Activated T-helper 1 cell treated with anti-CD3 and anti-CD28 coated beads, Interleukin-12 subunit alpha, Interleukin-12 subunit beta, Interleukin-2, Interleukin-4 antibody, amounts not matched to agents 30 ng/mL and 10 ng/mL and 1 ng/mL, durations not matched to agents 14 hours and 24 hours and 36 hours (primary cell): ENCODE data around the gene METTL21A. TPM values are rescaled to one million over a fixed set of nuclear protein-coding genes. Genes with fewer than 3 reads are reported as not detected.

Experiments
- DNase-seq: peaks from one replicate; pipeline ENCODE4 v3.0.0; 2021; ENCODE audit warnings: low spot score
- H3K27ac Mint-ChIP-seq: one replicate; pipeline ENCODE4 v1.8.0; 2021; ENCODE audit warnings: mild to moderate bottlenecking, mixed read lengths
- H3K27me3 Mint-ChIP-seq: one replicate; pipeline ENCODE4 v1.8.0; 2022; ENCODE audit warnings: mild to moderate bottlenecking, moderate library complexity, mixed read lengths; ENCODE audit not compliant: insufficient read depth
- H3K36me3 Mint-ChIP-seq: one replicate; pipeline ENCODE4 v1.8.0; 2021; ENCODE audit warnings: low read depth, mixed read lengths
- H3K4me1 Mint-ChIP-seq: one replicate; pipeline ENCODE4 v1.8.0; 2021; ENCODE audit warnings: low read depth, mixed read lengths
- H3K4me3 Mint-ChIP-seq: one replicate; pipeline ENCODE4 v1.8.0; 2021; ENCODE audit warnings: mild to moderate bottlenecking, moderate library complexity, mixed read lengths
- H3K9me3 Mint-ChIP-seq: one replicate; pipeline ENCODE4 v1.8.0; 2021; ENCODE audit warnings: mixed read lengths
- intact Hi-C: fragments of 100-400 bp; cut with micrococcal nuclease; formaldehyde crosslinking; loops from one replicate; pipeline ENCODE4 v1.15.1; 2024
- total RNA-seq: library from RNA; stranded (reverse); gene quantifications from 2 replicates; pipeline ENCODE4 v1.2.3, GENCODE V29; 2022

Gene METTL21A
- total RNA-seq, 1 donor from 2014 or later, result 33.2 TPM

GRCh38 chr2:207616185-207616584 lies 9.0 kb downstream of the METTL21A start:
- Mint-ChIP-seq H3K27me3 (no peaks in the 10 kb centered on the region), H3K9me3 (no peaks in the 10 kb centered on the region), H3K27ac (no peak overlapping the region), H3K4me1 (peaks cover 21% of the 10 kb centered on the region), H3K36me3 (peaks cover 35% of the 10 kb centered on the region), H3K4me3 (no peak overlapping the region)
- DNase-seq, result no peak
- intact Hi-C loops, result no loop called here

GRCh38 chr2:207614824-207615223 lies 10.4 kb downstream of the METTL21A start:
- Mint-ChIP-seq H3K27me3 (no peaks in the 10 kb centered on the region), H3K4me1 (peaks cover 10% of the 10 kb centered on the region)

GRCh38 chr2:207612714-207613113 lies 12.5 kb downstream of the METTL21A start:
- intact Hi-C loops, result no loop called here
- Mint-ChIP-seq H3K36me3 (peaks cover 34% of the 10 kb centered on the region), H3K9me3 (no peaks in the 10 kb centered on the region), H3K4me3 (no peak overlapping the region), H3K27ac (no peak overlapping the region), H3K4me1 (peaks cover 4% of the 10 kb centered on the region), H3K27me3 (no peaks in the 10 kb centered on the region)
- no peak for DNase-seq

More at GRCh38 chr2:207614824-207615223, 10.4 kb downstream of the METTL21A start:
- DNase-seq, result no peak
- Mint-ChIP-seq H3K4me3 (no peak overlapping the region), H3K9me3 (no peaks in the 10 kb centered on the region), H3K36me3 (peaks cover 31% of the 10 kb centered on the region), H3K27ac (no peak overlapping the region)
- intact Hi-C loops, result no loop called here

- H3K4me3 Mint-ChIP-seq, result no peak overlapping the region
- H3K27me3 Mint-ChIP-seq, result no peaks in the 10 kb centered on the region
- no peaks in the 10 kb centered on the region for H3K9me3 Mint-ChIP-seq
- H3K4me1 Mint-ChIP-seq, result peaks cover 7% of the 10 kb centered on the region
- no peak for DNase-seq
- peaks cover 16% of the 10 kb centered on the region for H3K36me3 Mint-ChIP-seq
- intact Hi-C loops, result no loop called here
- H3K27ac Mint-ChIP-seq, result no peak overlapping the region
Measured at GRCh38 chr2:207606829-207607228, 18.4 kb downstream of the METTL21A start.

GRCh38 chr2:207606399-207606798 lies 18.8 kb downstream of the METTL21A start:
- Mint-ChIP-seq H3K27ac (no peak overlapping the region), H3K27me3 (no peaks in the 10 kb centered on the region), H3K4me3 (no peak overlapping the region), H3K36me3 (peaks cover 17% of the 10 kb centered on the region), H3K9me3 (no peaks in the 10 kb centered on the region), H3K4me1 (peaks cover 12% of the 10 kb centered on the region)
- no peak for DNase-seq
- intact Hi-C loops, result no loop called here

- no peak overlapping the region for H3K4me3 Mint-ChIP-seq
- H3K36me3 Mint-ChIP-seq, result peaks cover 15% of the 10 kb centered on the region
- no peak for DNase-seq
- H3K4me1 Mint-ChIP-seq, result peaks cover 14% of the 10 kb centered on the region
- intact Hi-C loops, result no loop called here
- H3K27me3 Mint-ChIP-seq, result no peaks in the 10 kb centered on the region
- H3K27ac Mint-ChIP-seq, result no peak overlapping the region
- no peaks in the 10 kb centered on the region for H3K9me3 Mint-ChIP-seq
Measured at GRCh38 chr2:207603486-207603885, 21.7 kb downstream of the METTL21A start.

DNA sequence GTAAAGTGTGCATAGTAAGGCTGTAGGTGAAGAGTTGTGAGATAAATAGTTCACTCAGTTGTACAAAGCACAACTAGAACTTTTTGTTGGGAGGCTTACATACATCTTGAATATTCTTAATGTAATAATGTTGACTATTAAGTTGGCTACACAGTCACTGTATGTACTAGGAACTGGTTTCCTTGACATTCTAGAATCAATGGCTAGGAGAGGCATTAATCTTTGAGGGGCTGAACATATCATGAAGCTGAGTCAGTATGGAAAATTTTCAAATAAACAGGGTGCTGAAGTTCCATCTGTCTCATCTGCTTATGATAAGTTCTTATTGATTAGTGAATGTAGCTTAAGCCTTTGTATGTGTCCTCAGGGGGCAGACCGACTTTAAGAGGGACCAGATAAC lies 23.4 kb downstream of the METTL21A start:
- peaks cover 14% of the 10 kb centered on the region for H3K4me1 Mint-ChIP-seq
- H3K27ac Mint-ChIP-seq, result no peak overlapping the region
- DNase-seq, result no peak
- peaks cover 21% of the 10 kb centered on the region for H3K36me3 Mint-ChIP-seq
- no peak overlapping the region for H3K4me3 Mint-ChIP-seq
- intact Hi-C loops, result no loop called here
- H3K9me3 Mint-ChIP-seq, result no peaks in the 10 kb centered on the region
- no peaks in the 10 kb centered on the region for H3K27me3 Mint-ChIP-seq

GRCh38 chr2:207600231-207600630 lies 25.0 kb downstream of the METTL21A start:
- intact Hi-C loops, result no loop called here
- no peak for DNase-seq
- no peak overlapping the region for H3K4me3 Mint-ChIP-seq
- H3K27me3 Mint-ChIP-seq, result no peaks in the 10 kb centered on the region
- H3K27ac Mint-ChIP-seq, result no peak overlapping the region
- peaks cover 14% of the 10 kb centered on the region for H3K4me1 Mint-ChIP-seq
- H3K9me3 Mint-ChIP-seq, result no peaks in the 10 kb centered on the region
- peaks cover 22% of the 10 kb centered on the region for H3K36me3 Mint-ChIP-seq

- DNase-seq, result no peak
- H3K4me1 Mint-ChIP-seq, result peaks cover 16% of the 10 kb centered on the region
- intact Hi-C loops, result no loop called here
Measured at GRCh38 chr2:207599636-207600035, 25.6 kb downstream of the METTL21A start.

DNA sequence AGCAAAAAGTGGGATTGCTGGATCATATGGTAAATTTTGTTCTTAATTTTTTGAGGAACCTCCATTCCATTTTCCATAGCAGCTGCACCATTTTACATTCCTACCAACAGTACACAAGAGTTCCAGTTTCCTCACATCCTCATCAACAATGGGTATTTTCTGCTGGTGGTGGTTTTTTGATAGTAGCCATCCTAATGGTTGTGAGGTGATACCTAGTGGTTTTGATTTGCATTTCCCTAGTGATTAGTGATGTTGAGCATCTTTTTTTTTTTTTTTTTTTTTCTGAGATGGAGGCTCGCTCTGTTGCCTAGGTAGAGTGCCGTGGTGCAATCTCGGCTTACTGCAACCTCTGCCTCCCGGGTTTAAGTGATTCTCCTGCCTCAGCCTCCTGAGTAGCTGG lies 30.5 kb downstream of the METTL21A start:
- no peak overlapping the region for H3K4me3 Mint-ChIP-seq
- no peak overlapping the region for H3K27ac Mint-ChIP-seq
- peaks cover 7% of the 10 kb centered on the region for H3K9me3 Mint-ChIP-seq
- no peaks in the 10 kb centered on the region for H3K27me3 Mint-ChIP-seq
- peaks cover 43% of the 10 kb centered on the region for H3K36me3 Mint-ChIP-seq
- intact Hi-C loops, result loop anchor here (5.0 kb wide), 1 partner anchor 33 kb away; the partner anchor contains the start of gene METTL21A
- no peak for DNase-seq
- peaks cover 12% of the 10 kb centered on the region for H3K4me1 Mint-ChIP-seq

More at GRCh38 chr2:207599636-207600035, 25.6 kb downstream of the METTL21A start:
- Mint-ChIP-seq H3K4me3 (no peak overlapping the region), H3K27me3 (no peaks in the 10 kb centered on the region), H3K27ac (no peak overlapping the region), H3K36me3 (peaks cover 19% of the 10 kb centered on the region), H3K9me3 (no peaks in the 10 kb centered on the region)

GRCh38 chr2:207594264-207594663 lies 30.9 kb downstream of the METTL21A start:
- Mint-ChIP-seq H3K36me3 (peaks cover 45% of the 10 kb centered on the region), H3K4me3 (no peak overlapping the region), H3K9me3 (peaks cover 12% of the 10 kb centered on the region), H3K4me1 (peaks cover 16% of the 10 kb centered on the region), H3K27ac (no peak overlapping the region), H3K27me3 (no peaks in the 10 kb centered on the region)
- DNase-seq, result no peak
- intact Hi-C loops, result loop anchor here (5.0 kb wide), 1 partner anchor 33 kb away; the partner anchor contains the start of gene METTL21A

GRCh38 chr2:207593277-207593676 lies 31.9 kb downstream of the METTL21A start:
- Mint-ChIP-seq H3K36me3 (peaks cover 55% of the 10 kb centered on the region), H3K27me3 (no peaks in the 10 kb centered on the region), H3K4me3 (no peak overlapping the region), H3K4me1 (peaks cover 26% of the 10 kb centered on the region), H3K9me3 (peaks cover 14% of the 10 kb centered on the region), H3K27ac (no peak overlapping the region)
- intact Hi-C loops, result loop anchor here (5.0 kb wide), 1 partner anchor 34 kb away; the partner anchor contains the start of gene METTL21A
- no peak for DNase-seq

GRCh38 chr2:207589143-207589542 lies 36.1 kb downstream of the METTL21A start:
- DNase-seq, result no peak
- H3K27ac Mint-ChIP-seq, result no peak overlapping the region
- H3K36me3 Mint-ChIP-seq, result peaks cover 75% of the 10 kb centered on the region
- peaks cover 25% of the 10 kb centered on the region for H3K4me1 Mint-ChIP-seq
- peaks cover 14% of the 10 kb centered on the region for H3K9me3 Mint-ChIP-seq
- no peak overlapping the region for H3K4me3 Mint-ChIP-seq
- intact Hi-C loops, result no loop called here
- H3K27me3 Mint-ChIP-seq, result no peaks in the 10 kb centered on the region

DNA sequence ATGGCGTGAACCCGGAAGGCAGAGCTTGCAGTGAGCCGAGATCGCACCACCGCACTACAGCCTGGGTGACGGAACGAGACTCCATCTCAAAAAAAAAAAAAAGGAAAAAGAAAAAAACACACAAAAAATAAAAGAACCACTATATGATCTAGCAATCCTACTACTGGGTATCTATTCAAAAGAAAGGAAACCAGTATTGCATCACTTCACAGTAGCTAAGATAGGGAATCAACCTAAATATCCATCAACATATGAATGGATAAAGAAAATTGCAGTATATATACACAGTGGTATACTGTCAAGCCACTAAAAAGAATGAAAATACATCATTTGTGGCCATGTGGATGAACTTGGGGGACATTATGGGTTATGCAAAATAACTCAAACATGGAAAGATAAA lies 37.9 kb downstream of the METTL21A start:
- Mint-ChIP-seq H3K4me3 (no peak overlapping the region), H3K36me3 (peaks cover 78% of the 10 kb centered on the region), H3K27ac (peak overlapping the region; percentile 20), H3K27me3 (no peaks in the 10 kb centered on the region), H3K9me3 (peaks cover 7% of the 10 kb centered on the region), H3K4me1 (peaks cover 26% of the 10 kb centered on the region)
- DNase-seq, result no peak
- intact Hi-C loops, result no loop called here
